ENCODE data around the gene GLRX3. TPM values are rescaled to one million over a fixed set of nuclear protein-coding genes. Genes with fewer than 3 reads are reported as not detected.

The GLRX3 gene
- total RNA-seq, 1 donor from 2014 or later = 41.3 TPM

GRCh38 chr10:130215151-130215930, 79.2 kb downstream of the GLRX3 start:
- Histone ChIP-seq H3K9me3 (no peaks in the 10 kb centered on the region), H3K4me1 (no peaks in the 10 kb centered on the region), H3K27ac (no peak overlapping the region), H3K36me3 (no peaks in the 10 kb centered on the region), H3K27me3 (no peaks in the 10 kb centered on the region), H3K4me3 (no peak overlapping the region)
- no peak for DNase-seq (ENCODE audit: extremely low spot score in 2 of 2)
- TF ChIP-seq, protein P1, sequence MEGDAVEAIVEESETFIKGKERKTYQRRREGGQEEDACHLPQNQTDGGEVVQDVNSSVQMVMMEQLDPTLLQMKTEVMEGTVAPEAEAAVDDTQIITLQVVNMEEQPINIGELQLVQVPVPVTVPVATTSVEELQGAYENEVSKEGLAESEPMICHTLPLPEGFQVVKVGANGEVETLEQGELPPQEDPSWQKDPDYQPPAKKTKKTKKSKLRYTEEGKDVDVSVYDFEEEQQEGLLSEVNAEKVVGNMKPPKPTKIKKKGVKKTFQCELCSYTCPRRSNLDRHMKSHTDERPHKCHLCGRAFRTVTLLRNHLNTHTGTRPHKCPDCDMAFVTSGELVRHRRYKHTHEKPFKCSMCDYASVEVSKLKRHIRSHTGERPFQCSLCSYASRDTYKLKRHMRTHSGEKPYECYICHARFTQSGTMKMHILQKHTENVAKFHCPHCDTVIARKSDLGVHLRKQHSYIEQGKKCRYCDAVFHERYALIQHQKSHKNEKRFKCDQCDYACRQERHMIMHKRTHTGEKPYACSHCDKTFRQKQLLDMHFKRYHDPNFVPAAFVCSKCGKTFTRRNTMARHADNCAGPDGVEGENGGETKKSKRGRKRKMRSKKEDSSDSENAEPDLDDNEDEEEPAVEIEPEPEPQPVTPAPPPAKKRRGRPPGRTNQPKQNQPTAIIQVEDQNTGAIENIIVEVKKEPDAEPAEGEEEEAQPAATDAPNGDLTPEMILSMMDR (IDR thresholded peaks at IDR 0.05) = no peak
- no peak for TF ChIP-seq POLR2AphosphoS5 (IDR thresholded peaks at IDR 0.05; ENCODE audit: insufficient read depth in 1 of 2, low read depth in 1 of 2)
- TF ChIP-seq POLR2A (IDR thresholded peaks at IDR 0.05) = no peak
- intact Hi-C loops (cut with DNase I) = no loop called here

GRCh38 chr10:130215931-130216231, 79.7 kb downstream of the GLRX3 start:
- DNase-seq (ENCODE audit: extremely low spot score in 2 of 2) = no peak
- H3K4me1 ChIP-seq = no peaks in the 10 kb centered on the region
- H3K4me3 ChIP-seq = no peak overlapping the region
- no peaks in the 10 kb centered on the region for H3K36me3 ChIP-seq
- no peak overlapping the region for H3K27ac ChIP-seq
- H3K27me3 ChIP-seq = no peaks in the 10 kb centered on the region
- intact Hi-C loops (cut with DNase I) = no loop called here
- no peak for TF ChIP-seq POLR2AphosphoS5 (IDR thresholded peaks at IDR 0.05; ENCODE audit: insufficient read depth in 1 of 2, low read depth in 1 of 2)
- TF ChIP-seq, protein P1 (IDR thresholded peaks at IDR 0.05) = no peak
- TF ChIP-seq POLR2A (IDR thresholded peaks at IDR 0.05) = no peak
- H3K9me3 ChIP-seq = no peaks in the 10 kb centered on the region

DNA sequence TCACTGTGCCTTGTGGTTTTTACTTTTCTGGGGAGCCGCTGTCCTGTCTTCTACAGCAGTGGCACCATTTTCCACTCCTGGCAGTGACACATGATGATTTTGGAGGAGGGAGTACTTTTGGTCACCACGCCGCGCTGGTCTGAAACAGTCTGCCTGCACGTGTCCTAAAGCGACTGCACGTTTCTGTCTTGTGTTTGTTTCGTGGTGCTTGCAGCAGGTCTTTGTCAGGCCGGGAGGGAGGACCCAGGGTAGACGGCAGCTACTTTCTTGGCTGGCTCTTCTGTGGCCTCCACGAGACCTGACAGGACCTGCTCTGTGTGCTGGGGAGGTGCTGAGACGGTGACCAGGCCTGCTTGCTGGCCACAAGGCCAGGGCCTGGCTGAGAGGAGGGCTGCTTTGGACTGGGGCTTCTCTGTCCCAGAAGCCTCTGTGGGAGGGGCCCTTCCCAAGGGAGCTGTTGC, 82.0 kb downstream of the GLRX3 start:
- no peaks in the 10 kb centered on the region for H3K36me3 ChIP-seq
- no peaks in the 10 kb centered on the region for H3K9me3 ChIP-seq
- TF ChIP-seq POLR2AphosphoS5 (IDR thresholded peaks at IDR 0.05; ENCODE audit: insufficient read depth in 1 of 2, low read depth in 1 of 2) = no peak
- TF ChIP-seq, protein P1 (IDR thresholded peaks at IDR 0.05) = no peak
- TF ChIP-seq POLR2A (IDR thresholded peaks at IDR 0.05) = no peak
- H3K4me3 ChIP-seq = no peak overlapping the region
- no peaks in the 10 kb centered on the region for H3K27me3 ChIP-seq
- no peak overlapping the region for H3K27ac ChIP-seq
- peak in 1 of 2 donors; percentile 82 for DNase-seq (ENCODE audit: extremely low spot score in 2 of 2)
- intact Hi-C loops (cut with DNase I) = no loop called here
- H3K4me1 ChIP-seq = no peaks in the 10 kb centered on the region

DNA sequence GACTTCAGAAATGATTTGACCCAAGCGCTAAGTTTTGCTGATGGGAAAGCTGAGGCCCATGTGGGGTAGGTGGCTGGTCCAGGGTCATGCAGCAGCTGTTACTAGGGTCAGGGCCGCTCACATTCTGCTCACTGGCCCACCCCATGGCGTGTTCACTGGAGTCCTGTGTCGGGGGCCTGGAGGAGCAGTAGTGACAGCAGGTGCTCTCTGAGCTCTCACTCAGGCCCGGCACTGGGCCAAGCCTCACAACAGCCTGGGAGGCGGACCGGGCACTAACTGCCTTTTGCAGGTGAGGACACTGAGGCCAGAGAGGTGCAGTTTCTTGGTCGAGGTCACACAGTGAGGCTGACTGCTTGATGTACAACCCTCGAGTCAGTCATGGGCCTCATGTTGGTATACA, 82.7 kb downstream of the GLRX3 start:
- no peaks in the 10 kb centered on the region for H3K27me3 ChIP-seq
- no peak overlapping the region for H3K27ac ChIP-seq
- no peak overlapping the region for H3K4me3 ChIP-seq
- no peaks in the 10 kb centered on the region for H3K36me3 ChIP-seq
- H3K9me3 ChIP-seq = no peaks in the 10 kb centered on the region
- H3K4me1 ChIP-seq = no peaks in the 10 kb centered on the region
- peak in 1 of 2 donors; percentile 79 for DNase-seq (ENCODE audit: extremely low spot score in 2 of 2)
- intact Hi-C loops (cut with DNase I) = no loop called here
- no peak for TF ChIP-seq POLR2AphosphoS5 (IDR thresholded peaks at IDR 0.05; ENCODE audit: insufficient read depth in 1 of 2, low read depth in 1 of 2)
- no peak for TF ChIP-seq POLR2A (IDR thresholded peaks at IDR 0.05)
- TF ChIP-seq, protein P1 (IDR thresholded peaks at IDR 0.05) = no peak

Data from vagina (tissue), 2 donors.